Neural cell (in vitro differentiated cells): ENCODE measurements around the gene JAG2. TPM values are rescaled to one million over a fixed set of nuclear protein-coding genes. Genes with fewer than 3 reads are reported as not detected.

Experiments used
- H2AFZ ChIP-seq: fragments of 200-600, 300-800 bp; sonication (generic), shearing (Covaris generic); 2 replicates; pipeline ENCODE4 v1.6.0; 2014; ENCODE audit warnings: low read depth, mild to moderate bottlenecking, antibody characterized with exemption, low read length, moderate library complexity
- H3F3A ChIP-seq: fragments of 200-600 bp; shearing (Covaris generic); 2 replicates; pipeline ENCODE4 v1.6.1; 2016; ENCODE audit warnings: mild to moderate bottlenecking, moderate library complexity, mixed read lengths, antibody characterized with exemption, low read length; ENCODE audit not compliant: insufficient read depth, poor library complexity, severe bottlenecking
- H3K27ac ChIP-seq: fragments of 200-600, 300-800 bp; sonication (generic), shearing (Covaris generic); 2 replicates; pipeline ENCODE4 v1.5.1; 2014; ENCODE audit warnings: mild to moderate bottlenecking, low read length, moderate library complexity
- H3K27me3 ChIP-seq: fragments of 300-800, 200-600 bp; sonication (generic), shearing (Covaris generic); 2 replicates; pipeline ENCODE4 v1.6.0; 2014; ENCODE audit warnings: mild to moderate bottlenecking, low read depth, low read length, moderate library complexity; ENCODE audit not compliant: insufficient read depth
- H3K36me3 ChIP-seq: fragments of 300-800, 200-600 bp; sonication (generic), shearing (Covaris generic); 2 replicates; pipeline ENCODE4 v1.5.1; 2014; ENCODE audit warnings: mild to moderate bottlenecking, antibody characterized with exemption, low read length, moderate library complexity; ENCODE audit not compliant: insufficient read depth
- H3K4me2 ChIP-seq: fragments of 300-800, 200-600 bp; sonication (generic), shearing (Covaris generic); 2 replicates; pipeline ENCODE4 v1.6.0; 2014; ENCODE audit warnings: mild to moderate bottlenecking, low read length
- H3K4me3 ChIP-seq: fragments of 300-800, 200-600 bp; sonication (generic), shearing (Covaris generic); 2 replicates; pipeline ENCODE4 v1.5.1; 2014; ENCODE audit warnings: mild to moderate bottlenecking, low read length, moderate library complexity
- H3K79me2 ChIP-seq: fragments of 200-600 bp; shearing (Covaris generic); replicated peaks from 2 replicates; pipeline ENCODE4 v1.6.0; 2014; ENCODE audit warnings: mild to moderate bottlenecking, low read length, moderate library complexity; ENCODE audit not compliant: insufficient read depth
- H3K9ac ChIP-seq: fragments of 300-800, 200-600 bp; sonication (generic), shearing (Covaris generic); 2 replicates; pipeline ENCODE4 v1.6.1; 2016; ENCODE audit warnings: mild to moderate bottlenecking, low read length, mixed read lengths
- H3K9me2 ChIP-seq: fragments of 200-600 bp; shearing (Covaris generic); 2 replicates; pipeline ENCODE4 v1.6.1; 2016; ENCODE audit warnings: mild to moderate bottlenecking, low read length, mixed read lengths; ENCODE audit not compliant: insufficient read depth
- H3K9me3 ChIP-seq: fragments of 200-600, 300-800 bp; sonication (generic), shearing (Covaris generic); 2 replicates; pipeline ENCODE4 v1.6.1; 2016; ENCODE audit warnings: mild to moderate bottlenecking, mixed run types, low read length, moderate library complexity, mixed read lengths
- H4K20me1 ChIP-seq: fragments of 200-600 bp; shearing (Covaris generic); 2 replicates; pipeline ENCODE4 v1.6.1; 2016; ENCODE audit warnings: mild to moderate bottlenecking, mixed run types; ENCODE audit not compliant: insufficient read depth
- EP300 ChIP-seq: fragments of 450-650 bp; conservative IDR thresholded peaks from 2 replicates; pipeline ENCODE4 v1.6.1; 2014; ENCODE audit warnings: antibody characterized with exemption, mild to moderate bottlenecking, moderate library complexity; ENCODE audit not compliant: poor library complexity, severe bottlenecking
- EZH2 ChIP-seq: fragments of 200-600, 300-800 bp; shearing (Covaris generic), sonication (generic); IDR thresholded peaks from 2 replicates; pipeline ENCODE4 v1.6.1; 2014; ENCODE audit warnings: antibody characterized with exemption, low read length, borderline replicate concordance, mild to moderate bottlenecking; ENCODE audit not compliant: insufficient read depth, poor library complexity, severe bottlenecking
- MXI1 ChIP-seq: fragments of 450-650 bp; conservative IDR thresholded peaks from 2 replicates; pipeline ENCODE4 v1.6.1; 2014; ENCODE audit warnings: antibody characterized with exemption, mild to moderate bottlenecking; ENCODE audit not compliant: poor library complexity, severe bottlenecking
- POLR2AphosphoS5 ChIP-seq: IDR thresholded peaks from 2 replicates; pipeline ENCODE4 v1.6.1; 2012
- RAD21 ChIP-seq: fragments of 450-650 bp; conservative IDR thresholded peaks from 2 replicates; pipeline ENCODE4 v1.6.1; 2014; ENCODE audit warnings: antibody characterized with exemption, mild to moderate bottlenecking, moderate library complexity
- SMC3 ChIP-seq: fragments of 450-650 bp; conservative IDR thresholded peaks from 2 replicates; pipeline ENCODE4 v1.6.1; 2014; ENCODE audit warnings: antibody characterized with exemption, mild to moderate bottlenecking, moderate library complexity; ENCODE audit not compliant: poor library complexity
- TAF1 ChIP-seq: IDR thresholded peaks from 2 replicates; pipeline ENCODE4 v1.6.1; 2012; ENCODE audit warnings: low read depth
- polyA plus RNA-seq: library from polyadenylated mRNA; depleted of rRNA; stranded (reverse); fragments of >200 nt; gene quantifications from 2 replicates; pipeline ENCODE4 v1.2.3, GENCODE V29; 2014
- TF ChIP-seq, protein P1 (sequence below): IDR thresholded peaks from 2 replicates; pipeline ENCODE4 v1.6.1; 2012; ENCODE audit warnings: borderline replicate concordance
- TF ChIP-seq, protein P2 (sequence below): fragments of 450-650 bp; IDR thresholded peaks from 2 replicates; pipeline ENCODE4 v1.5.1; 2014; ENCODE audit warnings: antibody characterized with exemption, mild to moderate bottlenecking, moderate library complexity; ENCODE audit not compliant: poor library complexity, severe bottlenecking

Gene JAG2
- polyA plus RNA-seq, 1 donor from 2014 or later: 20.3 TPM

GRCh38 chr14:105203701-105204100 is 35.1 kb upstream of the JAG2 start:
- Histone ChIP-seq H3K4me2 (no peak overlapping the region), H3K9ac (no peak overlapping the region), H3K79me2 (no peaks in the 10 kb centered on the region), H3K4me3 (no peak overlapping the region), H4K20me1 (no peaks in the 10 kb centered on the region), H3K27ac (no peak overlapping the region), H3K27me3 (no peaks in the 10 kb centered on the region), H2AFZ (no peak overlapping the region), H3K9me2 (no peaks in the 10 kb centered on the region), H3K9me3 (no peaks in the 10 kb centered on the region), H3F3A (no peaks in the 10 kb centered on the region), H3K36me3 (no peaks in the 10 kb centered on the region)
- TF ChIP-seq MXI1: no peak
- no peak for TF ChIP-seq SMC3
- no peak for TF ChIP-seq EP300
- no peak for TF ChIP-seq POLR2AphosphoS5
- TF ChIP-seq, protein P1, sequence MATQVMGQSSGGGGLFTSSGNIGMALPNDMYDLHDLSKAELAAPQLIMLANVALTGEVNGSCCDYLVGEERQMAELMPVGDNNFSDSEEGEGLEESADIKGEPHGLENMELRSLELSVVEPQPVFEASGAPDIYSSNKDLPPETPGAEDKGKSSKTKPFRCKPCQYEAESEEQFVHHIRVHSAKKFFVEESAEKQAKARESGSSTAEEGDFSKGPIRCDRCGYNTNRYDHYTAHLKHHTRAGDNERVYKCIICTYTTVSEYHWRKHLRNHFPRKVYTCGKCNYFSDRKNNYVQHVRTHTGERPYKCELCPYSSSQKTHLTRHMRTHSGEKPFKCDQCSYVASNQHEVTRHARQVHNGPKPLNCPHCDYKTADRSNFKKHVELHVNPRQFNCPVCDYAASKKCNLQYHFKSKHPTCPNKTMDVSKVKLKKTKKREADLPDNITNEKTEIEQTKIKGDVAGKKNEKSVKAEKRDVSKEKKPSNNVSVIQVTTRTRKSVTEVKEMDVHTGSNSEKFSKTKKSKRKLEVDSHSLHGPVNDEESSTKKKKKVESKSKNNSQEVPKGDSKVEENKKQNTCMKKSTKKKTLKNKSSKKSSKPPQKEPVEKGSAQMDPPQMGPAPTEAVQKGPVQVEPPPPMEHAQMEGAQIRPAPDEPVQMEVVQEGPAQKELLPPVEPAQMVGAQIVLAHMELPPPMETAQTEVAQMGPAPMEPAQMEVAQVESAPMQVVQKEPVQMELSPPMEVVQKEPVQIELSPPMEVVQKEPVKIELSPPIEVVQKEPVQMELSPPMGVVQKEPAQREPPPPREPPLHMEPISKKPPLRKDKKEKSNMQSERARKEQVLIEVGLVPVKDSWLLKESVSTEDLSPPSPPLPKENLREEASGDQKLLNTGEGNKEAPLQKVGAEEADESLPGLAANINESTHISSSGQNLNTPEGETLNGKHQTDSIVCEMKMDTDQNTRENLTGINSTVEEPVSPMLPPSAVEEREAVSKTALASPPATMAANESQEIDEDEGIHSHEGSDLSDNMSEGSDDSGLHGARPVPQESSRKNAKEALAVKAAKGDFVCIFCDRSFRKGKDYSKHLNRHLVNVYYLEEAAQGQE: no peak
- TF ChIP-seq TAF1: no peak
- TF ChIP-seq, protein P2, sequence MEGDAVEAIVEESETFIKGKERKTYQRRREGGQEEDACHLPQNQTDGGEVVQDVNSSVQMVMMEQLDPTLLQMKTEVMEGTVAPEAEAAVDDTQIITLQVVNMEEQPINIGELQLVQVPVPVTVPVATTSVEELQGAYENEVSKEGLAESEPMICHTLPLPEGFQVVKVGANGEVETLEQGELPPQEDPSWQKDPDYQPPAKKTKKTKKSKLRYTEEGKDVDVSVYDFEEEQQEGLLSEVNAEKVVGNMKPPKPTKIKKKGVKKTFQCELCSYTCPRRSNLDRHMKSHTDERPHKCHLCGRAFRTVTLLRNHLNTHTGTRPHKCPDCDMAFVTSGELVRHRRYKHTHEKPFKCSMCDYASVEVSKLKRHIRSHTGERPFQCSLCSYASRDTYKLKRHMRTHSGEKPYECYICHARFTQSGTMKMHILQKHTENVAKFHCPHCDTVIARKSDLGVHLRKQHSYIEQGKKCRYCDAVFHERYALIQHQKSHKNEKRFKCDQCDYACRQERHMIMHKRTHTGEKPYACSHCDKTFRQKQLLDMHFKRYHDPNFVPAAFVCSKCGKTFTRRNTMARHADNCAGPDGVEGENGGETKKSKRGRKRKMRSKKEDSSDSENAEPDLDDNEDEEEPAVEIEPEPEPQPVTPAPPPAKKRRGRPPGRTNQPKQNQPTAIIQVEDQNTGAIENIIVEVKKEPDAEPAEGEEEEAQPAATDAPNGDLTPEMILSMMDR: no peak
- no peak for TF ChIP-seq RAD21
- no peak for TF ChIP-seq EZH2

DNA sequence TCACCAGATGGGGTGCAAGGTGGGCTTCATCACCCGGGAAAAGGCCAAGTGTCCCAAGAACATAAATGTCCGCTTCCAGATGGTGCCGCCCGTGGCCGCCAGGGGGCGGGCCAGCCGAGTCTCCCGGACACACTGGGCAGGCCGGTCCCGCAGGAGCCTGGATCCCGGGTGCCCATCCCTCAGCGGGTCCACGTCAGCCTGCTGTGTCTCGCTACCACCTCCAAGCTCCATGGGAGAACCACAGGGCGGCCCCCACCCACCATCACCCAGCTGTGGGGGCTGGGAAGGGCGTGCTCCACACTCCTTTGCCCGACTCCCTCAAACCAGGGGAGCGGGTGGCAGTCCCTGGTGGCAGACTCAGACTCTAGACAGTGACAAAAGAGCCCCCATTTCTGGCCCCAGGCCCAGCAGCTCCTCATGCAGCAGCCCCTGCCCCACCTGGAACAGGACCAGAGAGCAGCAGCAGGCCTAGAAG is 34.5 kb upstream of the JAG2 start:
- Histone ChIP-seq H3K27ac (no peak overlapping the region), H3K4me3 (no peak overlapping the region), H2AFZ (no peak overlapping the region)

More for the DNA sequence above, 34.5 kb upstream of the JAG2 start:
- H3K9me2 ChIP-seq: no peaks in the 10 kb centered on the region
- H3K9me3 ChIP-seq: no peaks in the 10 kb centered on the region
- no peaks in the 10 kb centered on the region for H3K27me3 ChIP-seq
- no peaks in the 10 kb centered on the region for H3F3A ChIP-seq
- no peak overlapping the region for H3K9ac ChIP-seq
- no peaks in the 10 kb centered on the region for H3K36me3 ChIP-seq
- H3K4me2 ChIP-seq: no peak overlapping the region
- TF ChIP-seq, protein P1: no peak
- TF ChIP-seq, protein P2: peak; percentile 82
- TF ChIP-seq POLR2AphosphoS5 (no peak), SMC3 (peak; percentile 76), RAD21 (peak; percentile 59)
- no peaks in the 10 kb centered on the region for H3K79me2 ChIP-seq
- H4K20me1 ChIP-seq: no peaks in the 10 kb centered on the region
